Activated naive CD8-positive, alpha-beta T cell treated with anti-CD3 and anti-CD28 coated beads, Interleukin-2, amount 50 U/mL, for 24 hours (primary cell): ENCODE results near the gene SSTR3.
A peak's percentile ranks its signal among the peaks of the same experiment; 100 is the strongest.

Experiments used
- ATAC-seq: fragments of 150-1000 bp; cut with Tn5 transposase; one replicate; pipeline ENCODE4 v1.10.0; 2021
- DNase-seq: peaks from one replicate; pipeline ENCODE4 v3.0.0; 2021
- H3K27ac Mint-ChIP-seq: one replicate; pipeline ENCODE4 v1.8.0; 2021; ENCODE audit warnings: mild to moderate bottlenecking, mixed read lengths
- H3K27me3 Mint-ChIP-seq: one replicate; pipeline ENCODE4 v1.8.0; 2021; ENCODE audit warnings: mixed read lengths
- H3K36me3 Mint-ChIP-seq: one replicate; pipeline ENCODE4 v1.8.0; 2021; ENCODE audit warnings: low read depth, mixed read lengths
- H3K4me1 Mint-ChIP-seq: one replicate; pipeline ENCODE4 v1.8.0; 2021; ENCODE audit warnings: mixed read lengths
- H3K4me3 Mint-ChIP-seq: one replicate; pipeline ENCODE4 v1.8.0; 2021; ENCODE audit warnings: mild to moderate bottlenecking, moderate library complexity, mixed read lengths
- H3K9me3 Mint-ChIP-seq: one replicate; pipeline ENCODE4 v1.8.0; 2021; ENCODE audit warnings: mixed read lengths

SSTR3 gene

GRCh38 chr22:37213941-37214730 lies 1.9 kb upstream of the SSTR3 start:
- DNase-seq (no peak), ATAC-seq (no peak)
- no peaks in the 10 kb centered on the region for H3K27me3 Mint-ChIP-seq
- no peaks in the 10 kb centered on the region for H3K9me3 Mint-ChIP-seq
- peaks cover 28% of the 10 kb centered on the region for H3K4me1 Mint-ChIP-seq
- H3K4me3 Mint-ChIP-seq = no peak overlapping the region
- no peak overlapping the region for H3K27ac Mint-ChIP-seq
- H3K36me3 Mint-ChIP-seq = no peaks in the 10 kb centered on the region

GRCh38 chr22:37213218-37213855 lies 1.1 kb upstream of the SSTR3 start:
- H3K27me3 Mint-ChIP-seq = no peaks in the 10 kb centered on the region
- ATAC-seq (no peak), DNase-seq (no peak)
- no peak overlapping the region for H3K4me3 Mint-ChIP-seq
- no peaks in the 10 kb centered on the region for H3K36me3 Mint-ChIP-seq
- peaks cover 26% of the 10 kb centered on the region for H3K4me1 Mint-ChIP-seq
- H3K9me3 Mint-ChIP-seq = no peaks in the 10 kb centered on the region
- H3K27ac Mint-ChIP-seq = no peak overlapping the region

GRCh38 chr22:37211866-37212173 lies 457 bp downstream of the SSTR3 start:
- no peak for ATAC-seq
- no peaks in the 10 kb centered on the region for H3K36me3 Mint-ChIP-seq
- H3K4me1 Mint-ChIP-seq = peaks cover 26% of the 10 kb centered on the region

GRCh38 chr22:37211075-37211865 lies 1.0 kb downstream of the SSTR3 start:
- no peak overlapping the region for H3K4me3 Mint-ChIP-seq
- peaks cover 24% of the 10 kb centered on the region for H3K4me1 Mint-ChIP-seq
- no peak overlapping the region for H3K27ac Mint-ChIP-seq
- DNase-seq = no peak
- H3K36me3 Mint-ChIP-seq = no peaks in the 10 kb centered on the region
- H3K9me3 Mint-ChIP-seq = no peaks in the 10 kb centered on the region
- no peaks in the 10 kb centered on the region for H3K27me3 Mint-ChIP-seq
- ATAC-seq = peak; percentile 6

More at GRCh38 chr22:37211866-37212173, 457 bp downstream of the SSTR3 start:
- DNase-seq = no peak
- Mint-ChIP-seq H3K27ac (no peak overlapping the region), H3K4me3 (no peak overlapping the region), H3K9me3 (no peaks in the 10 kb centered on the region), H3K27me3 (no peaks in the 10 kb centered on the region)

GRCh38 chr22:37210041-37210803 lies 2.1 kb downstream of the SSTR3 start:
- DNase-seq (no peak), ATAC-seq (no peak)
- H3K27me3 Mint-ChIP-seq = no peaks in the 10 kb centered on the region
- H3K9me3 Mint-ChIP-seq = no peaks in the 10 kb centered on the region
- peaks cover 26% of the 10 kb centered on the region for H3K4me1 Mint-ChIP-seq
- H3K4me3 Mint-ChIP-seq = no peak overlapping the region
- no peak overlapping the region for H3K27ac Mint-ChIP-seq
- no peaks in the 10 kb centered on the region for H3K36me3 Mint-ChIP-seq

GRCh38 chr22:37209140-37209845 lies 3.0 kb downstream of the SSTR3 start:
- peaks cover 26% of the 10 kb centered on the region for H3K4me1 Mint-ChIP-seq
- H3K4me3 Mint-ChIP-seq = no peak overlapping the region
- no peak overlapping the region for H3K27ac Mint-ChIP-seq
- no peak for DNase-seq
- ATAC-seq = no peak
- no peaks in the 10 kb centered on the region for H3K27me3 Mint-ChIP-seq
- no peaks in the 10 kb centered on the region for H3K36me3 Mint-ChIP-seq
- no peaks in the 10 kb centered on the region for H3K9me3 Mint-ChIP-seq

GRCh38 chr22:37208401-37209139 lies 3.7 kb downstream of the SSTR3 start:
- H3K27me3 Mint-ChIP-seq = no peaks in the 10 kb centered on the region
- DNase-seq (no peak), ATAC-seq (no peak)
- no peaks in the 10 kb centered on the region for H3K9me3 Mint-ChIP-seq
- H3K4me1 Mint-ChIP-seq = peaks cover 26% of the 10 kb centered on the region
- H3K4me3 Mint-ChIP-seq = no peak overlapping the region
- H3K27ac Mint-ChIP-seq = no peak overlapping the region
- H3K36me3 Mint-ChIP-seq = no peaks in the 10 kb centered on the region

GRCh38 chr22:37207981-37208380 lies 4.3 kb downstream of the SSTR3 start:
- ATAC-seq (no peak), DNase-seq (no peak)
- Mint-ChIP-seq H3K4me3 (no peak overlapping the region), H3K27me3 (no peaks in the 10 kb centered on the region), H3K36me3 (no peaks in the 10 kb centered on the region), H3K27ac (no peak overlapping the region), H3K4me1 (peaks cover 26% of the 10 kb centered on the region), H3K9me3 (no peaks in the 10 kb centered on the region)

GRCh38 chr22:37206841-37207821 lies 5.1 kb downstream of the SSTR3 start:
- H3K9me3 Mint-ChIP-seq = no peaks in the 10 kb centered on the region
- DNase-seq (no peak), ATAC-seq (no peak)
- no peaks in the 10 kb centered on the region for H3K27me3 Mint-ChIP-seq
- peaks cover 25% of the 10 kb centered on the region for H3K4me1 Mint-ChIP-seq
- no peaks in the 10 kb centered on the region for H3K36me3 Mint-ChIP-seq
- no peak overlapping the region for H3K4me3 Mint-ChIP-seq
- no peak overlapping the region for H3K27ac Mint-ChIP-seq

GRCh38 chr22:37206118-37206840 lies 6.0 kb downstream of the SSTR3 start:
- H3K27me3 Mint-ChIP-seq = no peaks in the 10 kb centered on the region
- no peaks in the 10 kb centered on the region for H3K36me3 Mint-ChIP-seq
- no peak overlapping the region for H3K27ac Mint-ChIP-seq
- DNase-seq (no peak), ATAC-seq (no peak)
- H3K9me3 Mint-ChIP-seq = no peaks in the 10 kb centered on the region
- no peak overlapping the region for H3K4me3 Mint-ChIP-seq
- peaks cover 29% of the 10 kb centered on the region for H3K4me1 Mint-ChIP-seq

GRCh38 chr22:37205046-37205445 lies 7.2 kb downstream of the SSTR3 start:
- no peak for ATAC-seq
- peaks cover 34% of the 10 kb centered on the region for H3K4me1 Mint-ChIP-seq
- H3K27me3 Mint-ChIP-seq = no peaks in the 10 kb centered on the region
- DNase-seq = no peak
- H3K4me3 Mint-ChIP-seq = no peak overlapping the region
- H3K9me3 Mint-ChIP-seq = no peaks in the 10 kb centered on the region
- H3K36me3 Mint-ChIP-seq = no peaks in the 10 kb centered on the region
- H3K27ac Mint-ChIP-seq = no peak overlapping the region

GRCh38 chr22:37204045-37204655 lies 8.1 kb downstream of the SSTR3 start:
- H3K4me1 Mint-ChIP-seq = peaks cover 40% of the 10 kb centered on the region
- DNase-seq (no peak), ATAC-seq (no peak)
- no peaks in the 10 kb centered on the region for H3K9me3 Mint-ChIP-seq
- H3K27ac Mint-ChIP-seq = no peak overlapping the region
- no peaks in the 10 kb centered on the region for H3K36me3 Mint-ChIP-seq
- H3K27me3 Mint-ChIP-seq = no peaks in the 10 kb centered on the region
- H3K4me3 Mint-ChIP-seq = no peak overlapping the region
